ENCODE data around the gene FNIP2. TPM values are rescaled to one million over a fixed set of nuclear protein-coding genes. Genes with fewer than 3 reads are reported as not detected.

The FNIP2 gene
- total RNA-seq, 1 experiment from 2014 or later: 16.1 TPM

- POLR2A ChIA-PET (ENCODE audit: low non-redundant PET): no interaction called here
Observed at GRCh38 chr4:158722917-158723793, 45.7 kb upstream of the FNIP2 start, which contains the start of gene PPID. TSS of gene PPID (minus strand) at chr4:158723396. CDS start at chr4:158723288, 108 bp downstream.

GRCh38 chr4:158724637-158725036, 44.2 kb upstream of the FNIP2 start:
- DNase-seq (ENCODE audit: low spot score): no peak
- POLR2A ChIA-PET (ENCODE audit: low non-redundant PET): interaction anchor here (0.6 kb wide), 1 partner anchor 15 kb away, joined by 3 read pairs; no protein-coding TSS in a partner anchor
- CTCF ChIA-PET: interaction anchor here (1.8 kb wide), 1 partner anchor 479 kb away, joined by 3 read pairs; no protein-coding TSS in a partner anchor
- no peaks in the 10 kb centered on the region for H3K9me3 ChIP-seq (ENCODE audit: low read depth, low read length, poor library complexity, severe bottlenecking)
- no peak overlapping the region for H3K4me3 ChIP-seq (ENCODE audit: low read depth, low read length, poor library complexity, severe bottlenecking)
- no TSS peak for BruUV-seq (replicated peaks)
- peaks cover 16% of the 10 kb centered on the region for H3K36me3 ChIP-seq (ENCODE audit: insufficient read depth, low read length, poor library complexity, severe bottlenecking)
- peaks cover 8% of the 10 kb centered on the region for H3K4me1 ChIP-seq (ENCODE audit: insufficient read depth, low read length, poor library complexity, severe bottlenecking)
- peaks cover 18% of the 10 kb centered on the region for H3K27me3 ChIP-seq (replicated peaks; ENCODE audit: insufficient read depth, low read depth, low read length, poor library complexity)
- no peak for TF ChIP-seq EZH2 (IDR thresholded peaks at IDR 0.05; ENCODE audit: borderline replicate concordance, low read depth, low read length, poor library complexity, severe bottlenecking)
- TF ChIP-seq, protein P1, sequence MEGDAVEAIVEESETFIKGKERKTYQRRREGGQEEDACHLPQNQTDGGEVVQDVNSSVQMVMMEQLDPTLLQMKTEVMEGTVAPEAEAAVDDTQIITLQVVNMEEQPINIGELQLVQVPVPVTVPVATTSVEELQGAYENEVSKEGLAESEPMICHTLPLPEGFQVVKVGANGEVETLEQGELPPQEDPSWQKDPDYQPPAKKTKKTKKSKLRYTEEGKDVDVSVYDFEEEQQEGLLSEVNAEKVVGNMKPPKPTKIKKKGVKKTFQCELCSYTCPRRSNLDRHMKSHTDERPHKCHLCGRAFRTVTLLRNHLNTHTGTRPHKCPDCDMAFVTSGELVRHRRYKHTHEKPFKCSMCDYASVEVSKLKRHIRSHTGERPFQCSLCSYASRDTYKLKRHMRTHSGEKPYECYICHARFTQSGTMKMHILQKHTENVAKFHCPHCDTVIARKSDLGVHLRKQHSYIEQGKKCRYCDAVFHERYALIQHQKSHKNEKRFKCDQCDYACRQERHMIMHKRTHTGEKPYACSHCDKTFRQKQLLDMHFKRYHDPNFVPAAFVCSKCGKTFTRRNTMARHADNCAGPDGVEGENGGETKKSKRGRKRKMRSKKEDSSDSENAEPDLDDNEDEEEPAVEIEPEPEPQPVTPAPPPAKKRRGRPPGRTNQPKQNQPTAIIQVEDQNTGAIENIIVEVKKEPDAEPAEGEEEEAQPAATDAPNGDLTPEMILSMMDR (conservative IDR thresholded peaks at IDR 0.05; ENCODE audit: low read depth, low read length): no peak
- intact Hi-C loops (cut with micrococcal nuclease; ENCODE audit: unreplicated experiment): no loop called here
- H3K27ac ChIP-seq (ENCODE audit: low read depth, low read length, poor library complexity, severe bottlenecking): no peak overlapping the region

More at GRCh38 chr4:158722917-158723793, 45.7 kb upstream of the FNIP2 start, which contains the start of gene PPID:
- intact Hi-C loops (cut with micrococcal nuclease; ENCODE audit: unreplicated experiment): loop anchor here (1.0 kb wide), 1 partner anchor 51 kb away; the partner anchor contains the start of gene ETFDH
- Histone ChIP-seq H3K27ac (ENCODE audit: low read depth, low read length, poor library complexity, severe bottlenecking) (peak within 1 kb of the TSS; percentile 80), H3K4me3 (ENCODE audit: low read depth, low read length, poor library complexity, severe bottlenecking) (peak within 1 kb of the TSS; percentile 68), H3K9me3 (ENCODE audit: low read depth, low read length, poor library complexity, severe bottlenecking) (no peaks in the 10 kb centered on the region), H3K36me3 (ENCODE audit: insufficient read depth, low read length, poor library complexity, severe bottlenecking) (peaks cover 31% of the 10 kb centered on the region), H3K4me1 (ENCODE audit: insufficient read depth, low read length, poor library complexity, severe bottlenecking) (peaks cover 8% of the 10 kb centered on the region), H3K27me3 (replicated peaks; ENCODE audit: insufficient read depth, low read depth, low read length, poor library complexity) (peaks cover 5% of the 10 kb centered on the region)
- TF ChIP-seq EZH2 (IDR thresholded peaks at IDR 0.05; ENCODE audit: borderline replicate concordance, low read depth, low read length, poor library complexity, severe bottlenecking): no peak
- TF ChIP-seq, protein P1 (conservative IDR thresholded peaks at IDR 0.05; ENCODE audit: low read depth, low read length): no peak
- peak; percentile 93 for DNase-seq (ENCODE audit: low spot score)
- BruUV-seq (replicated peaks): TSS peak; percentile 99
- CTCF ChIA-PET: interaction anchor here (0.9 to 1.8 kb wide), 2 partner anchors 474 to 480 kb away, joined by 3 to 12 read pairs; no protein-coding TSS in a partner anchor

DNA sequence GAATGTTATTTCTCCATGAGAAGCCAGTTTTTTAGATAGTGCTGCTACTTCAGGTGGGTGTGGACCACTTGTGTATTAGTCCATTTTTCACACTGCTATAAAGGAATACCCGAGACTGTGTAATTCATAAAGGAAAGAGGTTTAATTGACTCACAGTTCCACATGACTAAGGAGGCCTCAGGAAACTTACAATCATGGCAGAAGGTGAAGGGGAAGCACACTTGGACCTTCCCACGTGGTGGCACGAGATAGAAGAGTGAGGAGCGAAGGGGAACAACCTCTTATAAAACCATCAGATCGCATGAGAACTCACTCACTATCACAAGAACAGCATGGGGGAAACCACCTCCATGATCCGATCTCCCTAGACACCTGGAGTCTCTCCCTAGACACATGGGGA, 42.2 kb upstream of the FNIP2 start:
- intact Hi-C loops (cut with micrococcal nuclease; ENCODE audit: unreplicated experiment): no loop called here
- Histone ChIP-seq H3K27me3 (replicated peaks; ENCODE audit: insufficient read depth, low read depth, low read length, poor library complexity) (peaks cover 22% of the 10 kb centered on the region), H3K27ac (ENCODE audit: low read depth, low read length, poor library complexity, severe bottlenecking) (no peak overlapping the region), H3K4me3 (ENCODE audit: low read depth, low read length, poor library complexity, severe bottlenecking) (no peak overlapping the region), H3K9me3 (ENCODE audit: low read depth, low read length, poor library complexity, severe bottlenecking) (no peaks in the 10 kb centered on the region), H3K4me1 (ENCODE audit: insufficient read depth, low read length, poor library complexity, severe bottlenecking) (peaks cover 7% of the 10 kb centered on the region), H3K36me3 (ENCODE audit: insufficient read depth, low read length, poor library complexity, severe bottlenecking) (no peaks in the 10 kb centered on the region)
- TF ChIP-seq, protein P1 (conservative IDR thresholded peaks at IDR 0.05; ENCODE audit: low read depth, low read length): no peak
- TF ChIP-seq EZH2 (IDR thresholded peaks at IDR 0.05; ENCODE audit: borderline replicate concordance, low read depth, low read length, poor library complexity, severe bottlenecking): no peak
- DNase-seq (ENCODE audit: low spot score): no peak
- POLR2A ChIA-PET (ENCODE audit: low non-redundant PET): no interaction called here
- no TSS peak for BruUV-seq (replicated peaks)
- CTCF ChIA-PET: no interaction called here

Measured in A673 (cell line).